SK-N-DZ (cell line): ENCODE measurements around the gene ZNF619.

Experiments
- DNase-seq: peaks from one replicate; pipeline ENCODE4 v3.0.0-alpha.2; 2015; ENCODE audit warnings: low spot score
- small RNA-seq, 2 experiments: library from RNA; depleted of rRNA; stranded (forward); fragments of <200 nt; gene quantifications; one replicate each; pipeline ENCODE3, GENCODE V24; 2014

Gene ZNF619

GRCh38 chr3:40532252-40532651 is 55.3 kb downstream of the ZNF619 start:
- no peak for DNase-seq

- DNase-seq = no peak
Observed at GRCh38 chr3:40534283-40534682, 57.4 kb downstream of the ZNF619 start.

Small RNA genes within 50 kb of the gene (small RNA-seq; reads per million reads assigned to genes)
- gene RNU5B-2P = 8.0 to 272 reads per million in 2 experiments
